GM21381 (cell line): ENCODE results near the gene SPECC1L.

Source experiments
- ATAC-seq: cut with Tn5 transposase; IDR thresholded peaks from one replicate; pipeline ENCODE4 v1.9.1; 2021; ENCODE audit warnings: mild to moderate bottlenecking, moderate library complexity; ENCODE audit not compliant: unreplicated experiment

Gene SPECC1L

GRCh38 chr22:24424901-24425775, 154.5 kb downstream of the SPECC1L start:
- no peak for ATAC-seq

- ATAC-seq = no peak
These were observed 155.8 kb downstream of the SPECC1L start for GRCh38 chr22:24426436-24426835.

- no peak for ATAC-seq
These were observed 156.3 kb downstream of the SPECC1L start for GRCh38 chr22:24426851-24427499.

GRCh38 chr22:24427500-24428164, 157.0 kb downstream of the SPECC1L start, which contains the start of gene ADORA2A:
Gene ADORA2A (plus strand): TSS chr22:24427599. CDS start chr22:24433405, 5,806 bp downstream.
- peak; percentile 43 for ATAC-seq

GRCh38 chr22:24428751-24429410, 158.2 kb downstream of the SPECC1L start:
- ATAC-seq = no peak

- no peak for ATAC-seq
These were observed 159.1 kb downstream of the SPECC1L start for GRCh38 chr22:24429411-24430365.

GRCh38 chr22:24430431-24431308, 160.0 kb downstream of the SPECC1L start:
- no peak for ATAC-seq

GRCh38 chr22:24431309-24432034, 160.8 kb downstream of the SPECC1L start:
- ATAC-seq = no peak

GRCh38 chr22:24432059-24432853, 161.6 kb downstream of the SPECC1L start:
- ATAC-seq = no peak

- ATAC-seq = no peak
These were observed 162.6 kb downstream of the SPECC1L start for GRCh38 chr22:24433001-24433827.

GRCh38 chr22:24433828-24434470, 163.3 kb downstream of the SPECC1L start:
- ATAC-seq = peak; percentile 68

- ATAC-seq = peak; percentile 50
These were observed 164.1 kb downstream of the SPECC1L start for GRCh38 chr22:24434471-24435322.

GRCh38 chr22:24435323-24435645, 164.7 kb downstream of the SPECC1L start:
- ATAC-seq = no peak

- ATAC-seq = no peak
These were observed 165.3 kb downstream of the SPECC1L start for GRCh38 chr22:24435861-24436371.

GRCh38 chr22:24436553-24436952, 165.9 kb downstream of the SPECC1L start:
- no peak for ATAC-seq
